ENCODE results near the gene KLRC3. TPM values are rescaled to one million over a fixed set of nuclear protein-coding genes. Genes with fewer than 3 reads are reported as not detected.
"Not testable (repeated sequence)": the region's sequence is repeated elsewhere in the genome, so short reads cannot be mapped to it uniquely, and the experiment has no call there.

Gene KLRC3
- total RNA-seq, 1 experiment from 2014 or later, result not detected

DNA sequence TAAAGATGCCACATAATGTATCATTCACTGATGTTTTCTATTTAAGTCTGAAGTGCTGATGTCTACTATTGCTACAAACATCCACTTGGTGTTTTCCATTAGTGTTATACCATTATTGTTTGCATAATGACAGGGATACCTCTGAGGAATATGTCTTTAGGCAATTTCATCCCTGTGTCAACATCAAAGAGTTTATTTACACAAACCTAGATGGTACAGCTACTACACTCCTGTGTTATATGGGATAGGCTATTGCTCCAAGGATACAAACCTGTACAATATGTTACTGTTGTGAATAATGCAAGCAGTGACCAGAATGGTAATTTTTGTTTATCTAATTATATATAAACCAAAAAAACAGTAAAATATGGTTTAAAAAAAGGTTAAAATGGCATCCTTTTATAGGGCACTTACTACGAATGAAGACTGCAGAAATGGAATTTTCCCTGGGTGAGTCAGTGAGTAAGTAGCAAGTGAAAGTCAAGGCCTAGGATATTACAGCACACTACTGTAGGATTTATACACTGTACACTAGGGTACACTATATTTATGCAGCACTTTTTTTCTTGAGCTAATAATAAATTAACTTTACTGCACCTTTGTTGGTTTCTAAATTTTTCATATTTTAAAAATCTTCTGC, 4.0 kb upstream of the KLRC3 start:
- H4K20me1 ChIP-seq (ENCODE audit: insufficient read depth, low read depth, low read length); H3K36me3 ChIP-seq (ENCODE audit: insufficient read depth, low read length); H3K4me3 ChIP-seq (ENCODE audit: low read length); H3K27me3 ChIP-seq (ENCODE audit: low read length); H2AFZ ChIP-seq (ENCODE audit: low read length); H3K27ac ChIP-seq (ENCODE audit: low read length); H3K79me2 ChIP-seq (ENCODE audit: low read length); H3K4me2 ChIP-seq (ENCODE audit: low read depth, low read length, poor library complexity, severe bottlenecking); H3K9me2 ChIP-seq (replicated peaks; ENCODE audit: insufficient read depth, low read length); H3K9me3 ChIP-seq (ENCODE audit: low read length); H3K4me1 ChIP-seq (ENCODE audit: low read length); DNase-seq; H3K9ac ChIP-seq (ENCODE audit: low read length): not testable (repeated sequence)

DNA sequence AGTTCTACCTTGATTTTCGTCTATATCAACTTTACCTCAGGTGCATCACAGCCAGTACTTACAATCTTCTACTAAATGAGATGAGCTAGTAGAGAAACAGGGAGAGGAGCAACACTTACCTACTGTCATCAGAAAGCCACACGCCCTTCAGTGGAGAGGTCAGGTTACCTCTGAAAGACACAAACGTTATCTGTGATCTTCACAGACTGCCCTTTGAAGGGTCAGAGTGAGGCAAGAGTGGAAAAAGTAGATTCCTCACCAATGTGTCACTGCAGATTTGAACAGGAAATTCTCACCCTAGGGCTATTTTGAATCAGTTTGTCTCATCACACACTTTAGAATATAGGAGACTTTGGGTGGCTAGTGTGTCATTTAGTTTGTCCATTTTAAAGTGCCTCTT, 1.8 kb upstream of the KLRC3 start:
- H3K9ac ChIP-seq (ENCODE audit: low read length); H3K4me3 ChIP-seq (ENCODE audit: low read length); H3K36me3 ChIP-seq (ENCODE audit: insufficient read depth, low read length); H4K20me1 ChIP-seq (ENCODE audit: insufficient read depth, low read depth, low read length); H3K9me3 ChIP-seq (ENCODE audit: low read length); H3K4me1 ChIP-seq (ENCODE audit: low read length); H3K79me2 ChIP-seq (ENCODE audit: low read length); H3K9me2 ChIP-seq (replicated peaks; ENCODE audit: insufficient read depth, low read length); H3K4me2 ChIP-seq (ENCODE audit: low read depth, low read length, poor library complexity, severe bottlenecking); H2AFZ ChIP-seq (ENCODE audit: low read length); DNase-seq; H3K27me3 ChIP-seq (ENCODE audit: low read length); H3K27ac ChIP-seq (ENCODE audit: low read length): not testable (repeated sequence)

- no peak within 1 kb of the TSS for H3K9ac ChIP-seq (ENCODE audit: low read length)
- no peaks in the 10 kb centered on the region for H4K20me1 ChIP-seq (ENCODE audit: insufficient read depth, low read depth, low read length)
- H3K4me1 ChIP-seq (ENCODE audit: low read length), result no peaks in the 10 kb centered on the region
- H3K27me3 ChIP-seq (ENCODE audit: low read length), result no peaks in the 10 kb centered on the region
- H3K79me2 ChIP-seq (ENCODE audit: low read length), result no peaks in the 10 kb centered on the region
- H3K9me3 ChIP-seq (ENCODE audit: low read length), result no peaks in the 10 kb centered on the region
- H3K4me2 ChIP-seq (ENCODE audit: low read depth, low read length, poor library complexity, severe bottlenecking), result no peak within 1 kb of the TSS
- no peaks in the 10 kb centered on the region for H3K36me3 ChIP-seq (ENCODE audit: insufficient read depth, low read length)
- H3K27ac ChIP-seq (ENCODE audit: low read length), result no peak within 1 kb of the TSS
- no peak within 1 kb of the TSS for H3K4me3 ChIP-seq (ENCODE audit: low read length)
- no peak for DNase-seq
- H2AFZ ChIP-seq (ENCODE audit: low read length), result no peak within 1 kb of the TSS
- no peaks in the 10 kb centered on the region for H3K9me2 ChIP-seq (replicated peaks; ENCODE audit: insufficient read depth, low read length)
Observed at GRCh38 chr12:10409392-10409791, 11.0 kb downstream of the KLRC3 start, which contains the start of gene KLRC4. Gene KLRC4, minus strand, starts transcription at chr12:10409757. Its CDS starts 182 bp downstream, at chr12:10409575.

DNA sequence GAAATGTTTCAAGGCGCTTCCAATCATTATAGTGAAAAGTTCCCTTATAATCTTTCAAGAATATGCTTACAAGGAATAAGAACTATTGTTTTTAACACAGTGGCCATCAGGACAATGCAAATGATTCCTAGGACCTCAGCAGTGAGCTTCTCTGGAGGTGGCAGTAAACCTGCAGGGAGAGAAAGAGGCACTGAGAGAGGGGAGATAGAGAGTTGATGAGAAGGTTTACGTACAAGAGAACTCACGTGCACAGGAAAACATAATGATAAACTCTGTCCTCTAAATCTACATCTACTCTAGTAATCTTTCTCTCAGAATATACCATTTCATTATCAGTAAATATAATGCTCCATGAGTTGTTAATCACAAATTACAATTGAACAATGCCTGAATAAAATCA, 11.6 kb downstream of the KLRC3 start:
- H3K9ac ChIP-seq (ENCODE audit: low read length), result no peak overlapping the region
- no peaks in the 10 kb centered on the region for H3K36me3 ChIP-seq (ENCODE audit: insufficient read depth, low read length)
- H3K4me2 ChIP-seq (ENCODE audit: low read depth, low read length, poor library complexity, severe bottlenecking), result no peak overlapping the region
- H2AFZ ChIP-seq (ENCODE audit: low read length), result no peak overlapping the region
- no peaks in the 10 kb centered on the region for H3K9me2 ChIP-seq (replicated peaks; ENCODE audit: insufficient read depth, low read length)
- H3K9me3 ChIP-seq (ENCODE audit: low read length), result no peaks in the 10 kb centered on the region
- DNase-seq, result no peak
- H3K79me2 ChIP-seq (ENCODE audit: low read length), result no peaks in the 10 kb centered on the region
- no peak overlapping the region for H3K27ac ChIP-seq (ENCODE audit: low read length)
- H3K4me1 ChIP-seq (ENCODE audit: low read length), result no peaks in the 10 kb centered on the region
- H4K20me1 ChIP-seq (ENCODE audit: insufficient read depth, low read depth, low read length), result no peaks in the 10 kb centered on the region
- H3K4me3 ChIP-seq (ENCODE audit: low read length), result no peak overlapping the region
- H3K27me3 ChIP-seq (ENCODE audit: low read length), result no peaks in the 10 kb centered on the region

GRCh38 chr12:10406725-10407124, 13.7 kb downstream of the KLRC3 start:
- no peak overlapping the region for H3K27ac ChIP-seq (ENCODE audit: low read length)
- H2AFZ ChIP-seq (ENCODE audit: low read length), result no peak overlapping the region
- H4K20me1 ChIP-seq (ENCODE audit: insufficient read depth, low read depth, low read length), result no peaks in the 10 kb centered on the region
- no peak overlapping the region for H3K4me2 ChIP-seq (ENCODE audit: low read depth, low read length, poor library complexity, severe bottlenecking)
- no peaks in the 10 kb centered on the region for H3K9me2 ChIP-seq (replicated peaks; ENCODE audit: insufficient read depth, low read length)
- H3K9ac ChIP-seq (ENCODE audit: low read length), result no peak overlapping the region
- H3K36me3 ChIP-seq (ENCODE audit: insufficient read depth, low read length), result no peaks in the 10 kb centered on the region
- H3K9me3 ChIP-seq (ENCODE audit: low read length), result no peaks in the 10 kb centered on the region
- no peaks in the 10 kb centered on the region for H3K4me1 ChIP-seq (ENCODE audit: low read length)
- H3K4me3 ChIP-seq (ENCODE audit: low read length), result no peak overlapping the region
- no peak for DNase-seq
- H3K27me3 ChIP-seq (ENCODE audit: low read length), result no peaks in the 10 kb centered on the region
- H3K79me2 ChIP-seq (ENCODE audit: low read length), result no peaks in the 10 kb centered on the region

DNA sequence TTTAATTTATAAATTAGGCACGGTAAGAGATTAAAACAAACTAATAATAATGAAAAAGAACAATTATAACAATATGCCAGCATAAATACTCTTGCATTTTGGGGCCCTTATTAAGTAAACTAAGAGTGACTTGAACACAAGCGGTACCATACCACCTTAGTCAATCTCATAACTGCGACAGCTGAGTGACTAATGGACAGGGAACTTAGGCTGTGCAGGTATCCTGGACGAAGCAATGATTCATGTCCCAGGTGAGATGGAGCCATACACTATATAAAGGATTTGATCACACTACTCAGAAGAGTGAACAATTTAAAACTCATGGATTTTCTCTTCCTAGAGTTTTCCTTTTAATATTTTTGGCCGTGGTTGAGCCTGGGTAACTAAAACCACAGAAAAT, 15.1 kb downstream of the KLRC3 start:
- Histone ChIP-seq H3K9me3 (ENCODE audit: low read length) (no peaks in the 10 kb centered on the region), H3K36me3 (ENCODE audit: insufficient read depth, low read length) (no peaks in the 10 kb centered on the region), H3K4me1 (ENCODE audit: low read length) (no peaks in the 10 kb centered on the region), H3K4me2 (ENCODE audit: low read depth, low read length, poor library complexity, severe bottlenecking) (no peak overlapping the region), H3K4me3 (ENCODE audit: low read length) (no peak overlapping the region), H3K79me2 (ENCODE audit: low read length) (no peaks in the 10 kb centered on the region), H3K9me2 (replicated peaks; ENCODE audit: insufficient read depth, low read length) (no peaks in the 10 kb centered on the region), H2AFZ (ENCODE audit: low read length) (no peak overlapping the region), H3K27ac (ENCODE audit: low read length) (no peak overlapping the region), H3K27me3 (ENCODE audit: low read length) (no peaks in the 10 kb centered on the region), H4K20me1 (ENCODE audit: insufficient read depth, low read depth, low read length) (no peaks in the 10 kb centered on the region), H3K9ac (ENCODE audit: low read length) (no peak overlapping the region)
- no peak for DNase-seq

DNA sequence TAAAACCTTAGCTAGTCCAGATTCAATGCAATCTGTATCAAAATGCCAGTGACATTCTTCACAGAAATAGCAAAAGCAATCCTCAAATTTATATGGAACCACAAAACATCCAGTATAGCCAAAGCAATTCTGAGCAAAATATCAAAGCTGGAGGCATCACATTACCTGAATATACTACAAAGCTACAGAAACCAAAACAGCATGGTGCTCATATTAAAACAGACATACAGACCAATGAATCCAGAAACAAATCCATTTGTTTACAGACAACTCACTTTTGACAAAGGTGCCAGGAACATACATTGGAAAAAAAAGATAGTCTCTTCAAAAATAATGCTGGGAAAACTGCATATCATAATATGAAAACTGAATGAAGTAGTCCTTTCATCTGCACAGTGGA, 15.6 kb downstream of the KLRC3 start:
- H3K9me3 ChIP-seq (ENCODE audit: low read length), result no peaks in the 10 kb centered on the region
- no peaks in the 10 kb centered on the region for H3K79me2 ChIP-seq (ENCODE audit: low read length)
- no peak overlapping the region for H3K4me3 ChIP-seq (ENCODE audit: low read length)

DNA sequence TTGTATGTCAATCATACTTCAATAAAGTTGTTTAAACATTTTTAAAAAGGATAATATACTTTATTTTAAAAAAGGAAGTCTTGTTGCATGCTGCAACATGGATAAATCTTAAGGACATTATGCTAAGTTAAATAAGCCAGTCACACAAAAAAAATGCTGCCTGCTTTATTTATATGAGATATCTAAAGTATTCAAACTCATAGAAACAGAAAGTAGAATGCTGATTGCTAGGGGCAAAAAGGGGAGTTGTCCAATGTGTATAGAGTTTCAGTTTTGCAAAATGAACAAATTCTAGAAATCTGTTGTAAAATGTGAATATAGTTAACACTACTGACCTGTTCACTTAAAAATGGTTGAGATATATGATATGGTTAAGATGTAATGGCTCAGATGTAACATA, 19.6 kb downstream of the KLRC3 start:
- Histone ChIP-seq H3K79me2 (ENCODE audit: low read length) (no peaks in the 10 kb centered on the region), H3K9ac (ENCODE audit: low read length) (no peak overlapping the region), H3K27me3 (ENCODE audit: low read length) (no peaks in the 10 kb centered on the region), H3K27ac (ENCODE audit: low read length) (no peak overlapping the region), H3K9me2 (replicated peaks; ENCODE audit: insufficient read depth, low read length) (no peaks in the 10 kb centered on the region), H4K20me1 (ENCODE audit: insufficient read depth, low read depth, low read length) (no peaks in the 10 kb centered on the region), H3K9me3 (ENCODE audit: low read length) (no peaks in the 10 kb centered on the region), H3K4me1 (ENCODE audit: low read length) (no peaks in the 10 kb centered on the region), H3K4me2 (ENCODE audit: low read depth, low read length, poor library complexity, severe bottlenecking) (no peak overlapping the region), H3K4me3 (ENCODE audit: low read length) (no peak overlapping the region), H2AFZ (ENCODE audit: low read length) (no peak overlapping the region), H3K36me3 (ENCODE audit: insufficient read depth, low read length) (no peaks in the 10 kb centered on the region)
- no peak for DNase-seq

More for the DNA sequence above, 15.6 kb downstream of the KLRC3 start:
- Histone ChIP-seq H3K36me3 (ENCODE audit: insufficient read depth, low read length) (no peaks in the 10 kb centered on the region), H3K4me2 (ENCODE audit: low read depth, low read length, poor library complexity, severe bottlenecking) (no peak overlapping the region), H3K27me3 (ENCODE audit: low read length) (no peaks in the 10 kb centered on the region), H3K27ac (ENCODE audit: low read length) (no peak overlapping the region), H3K4me1 (ENCODE audit: low read length) (no peaks in the 10 kb centered on the region), H3K9me2 (replicated peaks; ENCODE audit: insufficient read depth, low read length) (no peaks in the 10 kb centered on the region), H2AFZ (ENCODE audit: low read length) (no peak overlapping the region), H3K9ac (ENCODE audit: low read length) (no peak overlapping the region), H4K20me1 (ENCODE audit: insufficient read depth, low read depth, low read length) (no peaks in the 10 kb centered on the region)
- DNase-seq, result no peak

GRCh38 chr12:10398168-10398567, 22.2 kb downstream of the KLRC3 start:
- no peaks in the 10 kb centered on the region for H3K27me3 ChIP-seq (ENCODE audit: low read length)
- no peaks in the 10 kb centered on the region for H3K4me1 ChIP-seq (ENCODE audit: low read length)
- H3K9me3 ChIP-seq (ENCODE audit: low read length), result no peaks in the 10 kb centered on the region
- H4K20me1 ChIP-seq (ENCODE audit: insufficient read depth, low read depth, low read length), result no peaks in the 10 kb centered on the region
- H3K4me2 ChIP-seq (ENCODE audit: low read depth, low read length, poor library complexity, severe bottlenecking), result no peak overlapping the region
- no peaks in the 10 kb centered on the region for H3K79me2 ChIP-seq (ENCODE audit: low read length)
- H3K9me2 ChIP-seq (replicated peaks; ENCODE audit: insufficient read depth, low read length), result no peaks in the 10 kb centered on the region
- H3K9ac ChIP-seq (ENCODE audit: low read length), result no peak overlapping the region
- no peak overlapping the region for H2AFZ ChIP-seq (ENCODE audit: low read length)
- H3K36me3 ChIP-seq (ENCODE audit: insufficient read depth, low read length), result no peaks in the 10 kb centered on the region
- H3K27ac ChIP-seq (ENCODE audit: low read length), result no peak overlapping the region
- H3K4me3 ChIP-seq (ENCODE audit: low read length), result no peak overlapping the region
- no peak for DNase-seq

Data from Karpas-422 (cell line).